Loucy (cell line): ENCODE measurements around the gene CXCL17.
A peak's percentile ranks its signal among the peaks of the same experiment; 100 is the strongest.

Source experiments
- H2AFZ ChIP-seq: fragments of 200-600 bp; sonication (generic); 2 replicates; pipeline ENCODE4 v1.6.0; 2016; ENCODE audit warnings: antibody characterized with exemption, mild to moderate bottlenecking, low read length, moderate library complexity
- H3F3A ChIP-seq: fragments of 200-600 bp; 2 replicates; pipeline ENCODE4 v1.6.0; 2016; ENCODE audit warnings: antibody characterized with exemption, low read depth, mild to moderate bottlenecking
- H3K27me3 ChIP-seq: fragments of 200-600 bp; sonication (generic); 2 replicates; pipeline ENCODE4 v1.6.1; 2014; ENCODE audit warnings: low read length, mild to moderate bottlenecking; ENCODE audit not compliant: insufficient read depth, poor library complexity, severe bottlenecking
- H3K36me3 ChIP-seq: fragments of 200-600 bp; sonication (generic); 2 replicates; pipeline ENCODE4 v1.6.1; 2016; ENCODE audit warnings: low read length; ENCODE audit not compliant: insufficient read depth
- H3K4me1 ChIP-seq: fragments of 200-600 bp; sonication (generic); 2 replicates; pipeline ENCODE4 v1.5.1; 2014; ENCODE audit warnings: low read length, mild to moderate bottlenecking; ENCODE audit not compliant: insufficient read depth, poor library complexity, severe bottlenecking
- H3K4me2 ChIP-seq: fragments of 200-600 bp; sonication (generic); 2 replicates; pipeline ENCODE4 v1.6.0; 2014; ENCODE audit warnings: antibody characterized with exemption, low read length, low read depth, mild to moderate bottlenecking; ENCODE audit not compliant: poor library complexity, severe bottlenecking
- H3K4me3 ChIP-seq: fragments of 200-600 bp; sonication (generic); 2 replicates; pipeline ENCODE4 v1.5.1; 2014; ENCODE audit warnings: low read length, mild to moderate bottlenecking, mixed read lengths; ENCODE audit not compliant: poor library complexity, severe bottlenecking
- H3K79me2 ChIP-seq: fragments of 200-600 bp; sonication (generic); 2 replicates; pipeline ENCODE4 v1.6.1; 2014; ENCODE audit warnings: low read length; ENCODE audit not compliant: insufficient read depth
- H3K9ac ChIP-seq: fragments of 200-600 bp; sonication (generic); 2 replicates; pipeline ENCODE4 v1.6.0; 2014; ENCODE audit warnings: mild to moderate bottlenecking, low read depth, low read length, moderate library complexity; ENCODE audit not compliant: poor library complexity, severe bottlenecking
- H3K9me2 ChIP-seq: fragments of 200-600 bp; sonication (generic); replicated peaks from 2 replicates; pipeline ENCODE4 v1.6.1; 2016; ENCODE audit warnings: low read depth, low read length, mixed read lengths
- H3K9me3 ChIP-seq: fragments of 200-600 bp; sonication (generic); 2 replicates; pipeline ENCODE4 v1.6.1; 2014; ENCODE audit warnings: mild to moderate bottlenecking, antibody characterized with exemption, low read length, low read depth; ENCODE audit not compliant: insufficient read depth
- H4K20me1 ChIP-seq: fragments of 200-600 bp; sonication (generic); 2 replicates; pipeline ENCODE4 v1.6.0; 2014; ENCODE audit warnings: antibody characterized with exemption, low read length, mild to moderate bottlenecking; ENCODE audit not compliant: insufficient read depth, poor library complexity, severe bottlenecking
- EZH2phosphoT487 ChIP-seq: fragments of 200-600 bp; IDR thresholded peaks from 2 replicates; pipeline ENCODE4 v1.6.1; 2018; ENCODE audit warnings: antibody characterized with exemption, mild to moderate bottlenecking, moderate library complexity, borderline replicate concordance
- TF ChIP-seq, protein P1 (sequence below): fragments of 200-600 bp; sonication (generic); conservative IDR thresholded peaks from 2 replicates; pipeline ENCODE4 v1.5.1; 2014; ENCODE audit warnings: mild to moderate bottlenecking, antibody characterized with exemption, low read length

CXCL17 gene

DNA sequence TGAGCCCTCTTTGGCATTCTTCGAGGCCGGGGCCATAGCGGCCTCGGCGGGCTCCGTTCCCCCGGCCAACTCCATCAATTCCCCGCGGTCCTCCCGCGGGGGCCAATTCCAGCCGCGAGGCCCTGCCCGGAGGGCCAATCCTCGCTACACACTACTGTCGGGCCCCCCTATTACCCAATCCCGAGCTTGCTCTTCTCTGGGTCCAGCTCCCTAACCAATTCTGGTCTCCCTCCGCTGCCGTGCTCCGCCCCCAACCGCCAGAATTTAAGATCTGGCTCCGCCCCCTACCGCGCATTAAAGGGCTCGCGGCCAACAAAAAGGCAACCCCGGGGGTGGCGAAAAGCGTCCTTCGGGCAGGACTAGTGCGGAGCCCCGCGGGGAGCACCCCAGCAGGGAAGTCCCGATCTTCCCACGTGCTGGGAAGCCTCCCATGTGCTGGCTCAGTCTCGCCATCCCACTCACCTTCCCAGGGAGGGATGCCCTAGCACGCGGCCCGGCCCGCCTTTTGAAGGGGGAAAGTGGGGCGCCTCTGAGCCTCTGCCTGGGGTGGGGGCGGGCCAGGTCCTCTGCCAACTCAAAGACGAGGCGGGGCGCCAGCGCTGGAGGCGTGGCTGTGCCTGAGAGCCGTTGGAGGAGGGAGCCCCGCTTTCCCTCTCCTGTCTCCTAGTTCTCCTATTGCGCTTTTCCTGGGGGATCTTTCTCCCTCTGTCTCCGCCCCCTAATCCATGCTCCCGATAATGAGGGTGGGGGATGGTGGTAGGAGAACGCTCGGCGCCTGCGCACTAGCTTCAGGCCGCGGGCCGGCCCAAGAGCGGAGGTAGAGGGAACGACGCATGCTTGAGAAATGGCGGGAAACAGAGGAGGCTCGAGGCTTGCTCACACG, 19.0 kb downstream of the CXCL17 start:
- Histone ChIP-seq H3F3A (no peaks in the 10 kb centered on the region), H3K4me2 (peak overlapping the region; percentile 93), H3K4me1 (peaks cover 33% of the 10 kb centered on the region), H3K9me2 (no peaks in the 10 kb centered on the region), H3K79me2 (peaks cover 16% of the 10 kb centered on the region; the same call in 1 of the 2 replicates), H2AFZ (peak overlapping the region; percentile 64), H3K4me3 (peak overlapping the region; percentile 74), H3K36me3 (no peaks in the 10 kb centered on the region), H3K9me3 (no peaks in the 10 kb centered on the region), H4K20me1 (peaks cover 22% of the 10 kb centered on the region), H3K9ac (peak overlapping the region; percentile 73), H3K27me3 (no peaks in the 10 kb centered on the region)
- no peak for TF ChIP-seq EZH2phosphoT487
- TF ChIP-seq, protein P1, sequence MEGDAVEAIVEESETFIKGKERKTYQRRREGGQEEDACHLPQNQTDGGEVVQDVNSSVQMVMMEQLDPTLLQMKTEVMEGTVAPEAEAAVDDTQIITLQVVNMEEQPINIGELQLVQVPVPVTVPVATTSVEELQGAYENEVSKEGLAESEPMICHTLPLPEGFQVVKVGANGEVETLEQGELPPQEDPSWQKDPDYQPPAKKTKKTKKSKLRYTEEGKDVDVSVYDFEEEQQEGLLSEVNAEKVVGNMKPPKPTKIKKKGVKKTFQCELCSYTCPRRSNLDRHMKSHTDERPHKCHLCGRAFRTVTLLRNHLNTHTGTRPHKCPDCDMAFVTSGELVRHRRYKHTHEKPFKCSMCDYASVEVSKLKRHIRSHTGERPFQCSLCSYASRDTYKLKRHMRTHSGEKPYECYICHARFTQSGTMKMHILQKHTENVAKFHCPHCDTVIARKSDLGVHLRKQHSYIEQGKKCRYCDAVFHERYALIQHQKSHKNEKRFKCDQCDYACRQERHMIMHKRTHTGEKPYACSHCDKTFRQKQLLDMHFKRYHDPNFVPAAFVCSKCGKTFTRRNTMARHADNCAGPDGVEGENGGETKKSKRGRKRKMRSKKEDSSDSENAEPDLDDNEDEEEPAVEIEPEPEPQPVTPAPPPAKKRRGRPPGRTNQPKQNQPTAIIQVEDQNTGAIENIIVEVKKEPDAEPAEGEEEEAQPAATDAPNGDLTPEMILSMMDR = no peak

DNA sequence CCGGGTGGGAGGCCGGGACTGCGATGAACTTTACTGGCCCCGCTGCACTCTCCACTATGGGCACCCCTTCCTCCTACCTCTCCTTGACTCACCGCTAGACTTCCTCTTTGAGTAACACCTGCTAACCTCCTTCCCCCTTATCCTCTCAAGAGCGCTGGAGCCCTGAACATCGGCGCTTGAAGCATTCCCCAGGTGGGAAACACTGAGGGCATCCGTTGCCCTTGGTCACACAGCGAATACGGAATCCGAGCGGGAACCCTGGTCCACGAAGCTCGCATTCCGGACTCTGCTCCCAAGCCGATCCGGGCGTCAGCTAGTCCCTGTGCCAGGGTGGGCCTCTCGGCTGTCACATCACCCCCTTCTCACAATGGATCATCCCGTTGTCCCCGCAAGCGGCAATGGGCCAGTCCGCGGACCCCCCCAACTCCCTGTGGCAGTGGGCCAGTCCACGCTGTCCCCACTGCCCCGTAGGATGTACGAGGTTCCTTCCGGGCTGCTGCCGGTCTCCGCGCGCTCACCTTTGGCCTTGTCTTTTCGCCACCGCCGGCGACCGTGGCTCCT, 19.8 kb downstream of the CXCL17 start:
- peak overlapping the region; percentile 73 for H3K9ac ChIP-seq

DNA sequence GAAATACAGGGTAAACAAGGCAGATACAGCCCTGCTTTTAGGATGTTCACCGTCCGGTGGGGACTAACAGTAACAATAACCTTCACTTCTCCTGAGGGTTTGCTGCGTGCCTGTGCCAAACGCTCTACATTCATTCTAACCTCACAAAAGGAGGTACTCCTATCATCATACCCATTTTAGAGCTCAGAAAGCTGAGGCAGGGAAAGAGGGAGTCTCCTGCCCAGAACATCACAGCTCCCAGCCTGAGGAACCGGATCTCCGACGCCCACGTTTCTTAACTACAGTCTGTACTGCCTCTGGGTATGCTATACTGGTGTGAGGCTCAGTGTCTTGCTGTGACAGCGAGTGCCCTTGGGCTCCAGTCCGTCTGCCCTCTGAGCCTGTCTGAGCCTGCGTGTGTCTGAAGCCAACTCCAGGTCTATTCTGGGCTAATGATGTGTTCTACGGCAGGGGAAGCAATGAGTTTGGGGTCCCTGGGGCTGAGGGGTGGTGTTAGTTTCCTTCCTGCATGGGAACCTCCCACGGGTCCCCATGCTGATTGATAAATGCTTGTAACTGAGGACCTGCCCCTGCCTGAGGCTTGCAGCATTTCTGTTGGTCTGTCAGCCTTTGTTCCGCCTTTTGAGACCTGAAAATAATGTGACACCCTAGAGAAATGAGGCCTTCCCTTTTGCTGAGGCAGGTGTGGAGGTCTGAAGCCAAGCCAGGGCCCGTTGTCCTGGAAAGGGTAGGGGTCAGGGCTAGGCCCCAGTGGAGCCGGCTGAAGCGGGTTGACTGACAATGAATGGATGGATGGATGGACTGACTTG, 20.4 kb downstream of the CXCL17 start:
- TF ChIP-seq, protein P1 = no peak
- TF ChIP-seq EZH2phosphoT487 = no peak
- no peaks in the 10 kb centered on the region for H3K9me2 ChIP-seq
- no peaks in the 10 kb centered on the region for H3K36me3 ChIP-seq
- no peaks in the 10 kb centered on the region for H3K27me3 ChIP-seq
- H3K4me2 ChIP-seq = peak overlapping the region; percentile 93
- H3K79me2 ChIP-seq = peaks cover 16% of the 10 kb centered on the region; the same call in 1 of the 2 replicates
- H2AFZ ChIP-seq = no peak overlapping the region
- no peaks in the 10 kb centered on the region for H3K9me3 ChIP-seq
- peaks cover 22% of the 10 kb centered on the region for H4K20me1 ChIP-seq
- H3K4me1 ChIP-seq = peaks cover 33% of the 10 kb centered on the region
- no peaks in the 10 kb centered on the region for H3F3A ChIP-seq
- peak overlapping the region; percentile 74 for H3K4me3 ChIP-seq
- H3K9ac ChIP-seq = peak overlapping the region; percentile 73

More for the DNA sequence above, 19.8 kb downstream of the CXCL17 start:
- no peak for TF ChIP-seq EZH2phosphoT487
- TF ChIP-seq, protein P1 = no peak
- H3F3A ChIP-seq = no peaks in the 10 kb centered on the region
- H3K9me2 ChIP-seq = no peaks in the 10 kb centered on the region
- H3K4me2 ChIP-seq = peak overlapping the region; percentile 93
- peaks cover 22% of the 10 kb centered on the region for H4K20me1 ChIP-seq
- H3K27me3 ChIP-seq = no peaks in the 10 kb centered on the region
- no peaks in the 10 kb centered on the region for H3K36me3 ChIP-seq
- peak overlapping the region; percentile 74 for H3K4me3 ChIP-seq
- no peaks in the 10 kb centered on the region for H3K9me3 ChIP-seq
- H3K79me2 ChIP-seq = peaks cover 16% of the 10 kb centered on the region; the same call in 1 of the 2 replicates
- peak overlapping the region; percentile 64 for H2AFZ ChIP-seq
- H3K4me1 ChIP-seq = peaks cover 33% of the 10 kb centered on the region
